Hepatic stellate cell (primary cell): Measurements from ENCODE around the gene FNBP1.

ENCODE experiments used
- DNase-seq: peaks from one replicate; pipeline ENCODE4 v3.0.0; 2011; ENCODE audit warnings: low spot score

FNBP1 gene

DNA sequence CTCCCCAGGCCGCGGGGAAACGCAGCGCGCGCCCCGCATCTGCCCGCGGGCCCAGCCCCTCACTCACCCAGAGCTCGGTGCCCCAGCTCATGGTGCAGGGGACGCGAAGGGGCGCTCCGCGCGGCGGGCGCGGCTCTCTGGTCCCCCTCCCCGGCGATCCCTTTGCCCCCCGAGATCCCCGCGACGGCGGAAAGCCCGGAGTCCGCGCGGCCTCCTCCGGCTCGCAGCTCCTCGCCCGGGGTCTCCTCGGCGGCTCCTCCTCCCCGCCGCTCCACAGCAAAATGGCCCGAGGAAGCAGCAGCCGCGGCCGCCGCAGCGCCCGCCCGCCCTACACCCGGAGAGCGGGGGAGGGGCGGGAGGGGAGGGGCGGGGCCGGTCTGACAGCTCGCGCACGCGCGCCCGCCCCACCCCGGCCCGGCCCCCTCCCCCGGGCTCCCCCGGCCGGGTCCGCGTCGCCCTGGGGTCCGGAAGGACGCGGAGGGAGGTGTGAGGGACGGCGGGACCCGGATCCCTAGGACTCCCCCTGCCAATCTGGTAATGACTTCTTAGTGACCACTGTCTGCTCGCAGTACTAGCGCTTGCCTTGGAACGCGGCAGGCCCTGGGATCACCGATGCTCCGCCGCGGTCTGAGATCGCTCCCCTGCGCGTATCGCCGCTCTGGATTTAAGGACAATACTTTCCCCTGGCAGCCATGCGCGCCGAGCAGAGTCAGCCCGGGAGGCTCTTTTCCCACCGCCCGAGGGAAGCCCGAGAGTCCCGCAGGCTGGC is at the start of gene FNBP1:
Gene FNBP1 (minus strand): TSS at position 305 of the 769 bp plus-strand sequence. CDS start 214 bp downstream, at position 91.
- DNase-seq = peak; percentile 92

DNA sequence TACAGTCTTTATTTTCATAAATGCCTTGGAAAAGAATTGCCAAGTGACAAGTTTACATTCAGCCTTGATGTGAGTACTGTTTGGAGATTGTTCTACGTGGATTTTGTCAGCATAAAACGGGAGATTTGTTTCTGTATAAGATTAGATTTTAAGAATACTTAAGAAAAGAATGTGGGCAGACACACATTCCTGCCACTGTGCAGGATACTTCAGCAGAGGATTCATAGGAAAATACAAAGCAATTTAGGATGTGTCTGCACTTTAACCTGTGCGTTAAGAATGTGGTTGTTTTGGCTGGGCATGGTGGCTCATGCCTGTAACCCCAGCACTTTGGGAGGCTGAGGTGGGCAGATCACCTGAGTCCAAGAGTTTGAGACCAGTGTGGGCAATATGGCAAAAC is 47.9 kb upstream of the FNBP1 start:
- no peak for DNase-seq

DNA sequence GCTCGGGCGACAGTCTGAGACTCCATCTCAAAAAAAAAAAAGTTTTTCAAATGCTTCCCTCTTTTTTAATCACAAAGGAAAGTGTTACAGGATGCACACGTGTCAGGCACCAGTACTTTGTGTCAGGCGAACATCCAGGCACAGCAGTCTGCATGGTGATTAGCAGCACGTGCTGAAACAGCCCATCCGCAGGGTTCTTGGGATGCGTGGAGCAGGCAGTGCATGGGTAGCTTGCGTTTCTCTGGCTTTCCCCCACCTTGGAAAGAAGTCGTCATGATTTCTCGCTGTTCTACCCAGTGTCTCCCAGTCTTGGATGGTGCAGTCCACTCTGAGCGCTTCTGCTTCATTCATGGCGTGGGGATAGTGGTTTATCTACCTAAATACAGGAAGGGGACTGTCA is 46.2 kb upstream of the FNBP1 start:
- no peak for DNase-seq

DNA sequence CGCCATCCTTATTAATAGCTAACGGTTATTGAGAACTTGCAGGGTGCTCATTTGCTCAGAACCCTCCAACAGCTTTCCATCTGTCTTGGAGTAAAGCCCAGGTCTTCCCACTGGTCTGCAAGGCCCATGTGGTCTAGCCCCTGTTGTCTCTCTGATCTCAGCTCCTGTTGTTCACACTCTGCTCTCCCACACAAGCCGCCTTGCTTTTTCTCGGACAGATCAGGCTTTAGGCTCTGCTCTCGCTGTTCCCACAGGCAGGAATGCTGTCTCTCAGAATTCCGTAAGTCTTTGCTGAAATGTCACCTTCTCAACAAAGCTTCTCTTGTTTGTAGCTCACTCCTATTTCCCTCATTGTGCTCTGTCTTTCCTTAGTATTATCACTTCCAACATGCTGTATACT is 45.1 kb upstream of the FNBP1 start:
- no peak for DNase-seq

DNA sequence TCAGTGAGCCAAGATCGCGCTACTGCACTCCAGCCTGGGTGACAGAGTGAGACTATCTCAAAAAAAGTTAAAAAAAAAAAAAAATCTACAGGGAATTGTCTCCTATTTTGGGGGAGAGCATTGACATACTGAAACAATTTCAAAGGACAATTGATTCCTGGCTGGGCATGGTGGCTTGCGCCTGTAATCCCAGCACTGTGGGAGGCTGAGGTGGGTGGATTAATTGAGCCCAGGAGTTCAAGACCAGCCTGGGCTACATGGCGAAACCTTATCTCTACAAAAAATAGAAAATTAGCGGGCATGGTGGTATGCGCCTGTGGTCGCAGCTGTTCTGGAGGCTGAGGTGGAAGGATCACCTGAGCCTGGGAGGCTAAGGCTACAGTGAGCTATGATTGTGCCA is 41.3 kb upstream of the FNBP1 start:
- no peak for DNase-seq

DNA sequence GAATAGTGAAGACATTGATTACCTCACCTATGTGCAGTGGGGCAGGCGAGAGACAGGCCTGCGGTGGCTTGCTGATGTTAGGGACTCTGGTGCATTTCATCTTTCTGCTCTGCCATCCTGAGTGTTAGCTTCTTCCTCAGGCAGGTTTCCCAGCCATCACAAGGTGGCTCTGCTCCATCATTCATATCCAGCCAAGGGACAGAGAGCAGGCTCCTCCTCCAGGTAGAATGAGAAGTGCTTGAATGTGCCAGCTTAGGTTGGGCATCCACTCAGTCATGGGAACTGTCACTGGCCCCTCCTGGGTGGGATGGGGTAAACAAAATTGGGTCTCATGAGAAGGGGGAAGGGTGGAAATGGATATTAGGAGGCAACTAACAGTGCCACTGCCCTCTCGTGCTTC is 35.6 kb upstream of the FNBP1 start:
- DNase-seq = no peak

DNA sequence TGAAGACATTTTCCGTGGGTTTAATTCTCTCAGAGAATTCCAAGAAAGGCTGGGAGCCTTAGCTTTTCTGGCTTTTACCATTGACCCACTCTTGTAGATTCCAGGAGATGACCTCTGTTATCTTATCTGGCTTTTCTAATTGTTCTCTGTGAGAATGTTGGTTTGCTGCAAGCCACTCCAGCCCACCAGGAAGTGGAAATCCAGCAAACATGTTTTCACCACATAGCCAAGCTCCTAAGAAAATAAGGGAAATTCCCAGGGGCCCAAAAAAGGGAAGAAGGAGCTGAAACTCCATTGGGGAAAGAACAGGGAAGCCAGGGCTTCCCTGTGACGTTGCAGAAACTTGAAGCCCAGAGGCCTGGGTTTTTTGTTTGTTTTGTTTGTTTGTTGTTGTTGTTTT is 30.4 kb upstream of the FNBP1 start:
- peak; percentile 66 for DNase-seq

DNA sequence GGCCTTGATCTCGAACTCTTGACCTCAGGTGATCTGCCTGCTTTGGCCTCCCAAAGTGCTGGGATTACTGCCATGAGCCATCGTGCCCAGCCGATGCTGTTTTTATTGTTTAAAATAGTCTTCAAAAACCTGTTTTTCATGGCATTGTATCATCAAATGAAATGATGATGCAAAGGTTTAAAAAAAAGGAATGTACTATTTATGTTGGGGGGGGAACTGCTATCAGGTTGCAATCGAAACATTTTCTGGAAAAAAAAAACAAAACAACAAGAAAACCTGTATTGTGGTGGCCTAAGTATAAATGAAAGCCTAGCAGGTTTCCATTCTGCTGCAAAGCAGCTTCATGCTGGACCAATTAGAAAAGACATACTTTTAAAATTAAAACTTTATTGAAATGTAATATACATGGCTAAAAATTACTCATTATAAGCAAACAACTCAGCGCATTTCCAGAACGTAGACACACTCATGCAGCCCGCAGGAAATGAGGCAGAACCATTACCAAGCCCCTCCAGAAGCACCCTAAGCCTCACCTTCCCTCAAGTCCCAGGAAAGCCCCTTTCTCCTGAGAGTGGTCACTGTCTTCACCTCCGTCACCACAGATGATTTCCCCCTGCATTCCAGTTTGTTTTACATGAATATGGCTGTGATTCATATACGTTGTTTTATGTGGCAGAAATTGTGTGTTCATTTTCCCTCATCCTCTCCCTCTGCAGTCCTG is 29.7 kb upstream of the FNBP1 start:
- peak; percentile 17 for DNase-seq

DNA sequence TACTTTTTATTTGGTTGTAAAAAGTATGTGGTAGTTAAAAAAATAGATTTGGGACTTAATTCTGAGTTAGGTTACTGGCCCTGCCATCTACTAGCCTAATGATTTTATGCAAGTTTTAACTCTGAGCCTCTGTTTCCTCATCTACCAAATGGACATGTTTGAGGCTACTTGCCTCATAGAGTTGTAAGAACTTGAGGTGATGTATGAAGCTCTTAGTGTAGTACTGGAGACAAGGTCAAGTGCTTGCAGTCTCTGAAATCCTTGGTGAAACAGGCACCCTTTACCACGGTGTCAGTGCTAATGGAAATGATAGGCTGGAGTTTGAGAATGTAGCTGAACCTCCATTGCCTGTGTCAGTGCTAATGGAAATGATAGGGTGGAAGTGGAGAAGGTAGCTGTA is 26.1 kb upstream of the FNBP1 start:
- DNase-seq = no peak

DNA sequence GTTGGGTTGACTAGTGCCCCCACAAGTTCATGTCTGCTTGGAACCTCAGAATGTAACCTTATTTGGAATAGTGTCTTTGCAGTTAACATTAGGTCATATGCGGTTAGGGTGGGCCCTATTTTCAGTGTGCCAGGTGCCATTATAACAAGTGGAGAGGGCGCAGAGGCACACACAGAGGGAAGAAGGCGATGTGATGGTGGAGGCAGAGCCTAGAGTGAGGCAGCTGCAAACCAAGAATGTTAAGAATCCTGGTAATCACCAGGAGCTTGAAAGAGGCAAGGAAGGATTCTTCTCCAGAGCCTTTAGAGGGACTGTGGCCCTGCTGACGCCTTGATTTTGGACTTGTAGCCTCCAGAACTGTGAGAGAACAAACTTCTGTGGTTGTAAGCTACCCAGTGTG is 21.6 kb upstream of the FNBP1 start:
- no peak for DNase-seq

DNA sequence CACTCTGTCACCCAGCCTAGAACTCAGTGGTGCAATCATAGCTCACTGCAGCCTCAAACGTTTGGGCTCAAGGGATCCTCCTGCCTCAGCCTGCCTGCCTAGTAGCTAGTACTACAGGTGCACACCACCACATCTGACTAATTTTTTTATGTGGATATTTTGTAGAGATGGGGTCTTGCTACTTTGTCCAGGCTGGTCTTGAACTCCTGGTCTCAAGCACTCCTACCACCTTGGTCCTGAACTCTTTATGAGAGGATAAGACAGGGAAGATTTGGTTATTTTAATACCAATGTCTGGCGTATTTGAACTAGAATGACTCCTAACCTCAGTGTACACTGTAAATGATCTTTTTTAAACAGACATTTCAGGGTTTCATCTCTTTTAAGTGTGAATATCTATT is 19.8 kb upstream of the FNBP1 start:
- no peak for DNase-seq

DNA sequence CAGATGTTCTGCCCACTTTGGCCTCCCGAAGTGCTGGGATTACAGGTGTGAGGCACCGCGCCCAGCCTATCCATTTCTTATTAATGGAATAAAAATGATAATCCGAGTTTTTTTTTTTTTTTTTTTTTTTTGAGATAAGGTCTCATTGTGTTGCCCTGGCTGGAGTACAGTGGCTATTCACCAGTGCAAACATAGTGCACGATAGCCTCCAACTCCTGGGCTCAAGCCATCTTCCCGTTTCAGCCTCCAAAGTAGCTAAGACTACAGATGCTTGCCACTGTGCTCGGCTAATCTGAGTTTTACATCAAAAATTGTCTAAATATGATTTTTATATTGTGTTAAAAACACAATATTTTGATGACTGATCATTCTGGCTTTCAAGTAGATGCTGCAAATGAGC is 17.3 kb upstream of the FNBP1 start:
- no peak for DNase-seq

DNA sequence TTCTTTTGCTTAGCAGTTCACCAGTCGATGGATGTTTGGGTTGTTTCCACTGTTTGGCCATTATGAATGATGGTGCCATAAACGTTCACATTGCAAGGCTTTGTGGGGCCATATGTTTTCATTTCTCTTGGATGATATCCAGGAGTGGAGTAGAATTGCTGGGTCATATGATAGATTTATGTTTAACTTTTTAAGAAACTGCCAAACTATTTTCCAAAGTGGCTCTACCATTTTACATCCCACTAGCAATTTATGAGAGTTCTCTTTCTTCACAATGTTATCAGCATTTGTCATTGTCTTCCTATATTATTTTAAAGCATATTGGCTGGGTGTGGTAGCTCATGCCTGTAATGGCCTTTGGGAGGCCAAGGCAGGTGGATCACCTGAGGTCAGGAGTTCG is 15.9 kb upstream of the FNBP1 start:
- no peak for DNase-seq

DNA sequence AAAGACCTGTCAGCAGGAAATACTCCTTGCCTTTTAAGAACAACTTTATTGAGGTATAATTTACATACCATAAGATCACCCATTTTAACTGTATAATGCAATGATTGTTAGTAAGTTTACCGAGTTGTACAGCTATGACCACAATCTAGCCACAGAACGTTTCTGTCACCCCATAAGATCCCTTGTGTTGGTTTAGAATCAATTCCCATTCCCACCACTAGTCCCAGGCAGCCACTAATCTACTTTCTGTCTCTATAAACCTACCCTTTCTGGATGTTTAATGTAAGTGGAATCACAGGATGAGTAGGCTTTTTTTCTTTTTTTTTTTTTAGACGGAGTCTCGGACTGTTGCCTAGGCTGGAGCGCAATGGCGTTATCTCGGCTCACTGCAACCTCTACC is 15.2 kb upstream of the FNBP1 start:
- DNase-seq = peak; percentile 45

DNA sequence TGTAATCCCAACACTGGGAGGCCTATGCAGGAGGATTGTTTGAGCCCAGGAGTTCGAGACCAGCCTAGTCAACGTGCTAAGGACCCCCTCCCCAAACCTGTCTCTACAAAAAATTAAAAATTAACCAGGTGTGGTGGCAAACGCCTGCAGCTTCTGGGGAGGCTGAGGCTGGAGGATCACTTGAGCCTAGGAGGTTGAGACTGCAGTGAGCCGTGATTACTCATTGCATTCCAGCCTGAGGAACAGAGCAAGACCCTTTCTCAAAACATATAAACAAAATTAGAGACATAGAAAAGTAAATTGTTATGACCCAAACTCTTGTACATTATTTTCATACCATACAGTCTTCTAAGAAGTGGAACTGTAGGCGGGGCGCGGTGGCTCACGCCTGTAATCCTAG is 11.8 kb upstream of the FNBP1 start:
- DNase-seq = no peak

DNA sequence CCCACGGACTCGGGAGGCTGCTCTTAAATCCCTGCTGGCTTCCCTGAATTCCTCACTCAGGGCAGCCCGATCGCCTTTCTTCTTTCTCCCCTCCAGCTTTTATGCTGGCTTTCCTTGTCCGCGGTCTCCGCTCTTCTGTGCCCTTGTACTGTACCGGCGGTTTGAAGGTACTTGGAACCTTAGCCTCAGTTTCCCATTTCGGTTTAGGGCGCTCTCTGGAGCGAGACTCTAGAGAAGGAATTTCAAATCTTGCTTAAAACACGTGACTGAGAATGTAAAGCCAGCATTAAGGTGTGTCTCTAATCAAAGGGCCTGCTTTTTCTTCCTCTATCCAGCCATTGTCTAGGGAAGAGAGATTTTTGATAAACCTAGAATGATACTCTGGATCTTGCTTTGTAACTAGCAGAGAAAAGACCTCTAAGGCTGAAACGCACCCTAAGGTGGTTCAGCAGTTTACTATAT is 11.4 kb upstream of the FNBP1 start:
- peak; percentile 30 for DNase-seq

DNA sequence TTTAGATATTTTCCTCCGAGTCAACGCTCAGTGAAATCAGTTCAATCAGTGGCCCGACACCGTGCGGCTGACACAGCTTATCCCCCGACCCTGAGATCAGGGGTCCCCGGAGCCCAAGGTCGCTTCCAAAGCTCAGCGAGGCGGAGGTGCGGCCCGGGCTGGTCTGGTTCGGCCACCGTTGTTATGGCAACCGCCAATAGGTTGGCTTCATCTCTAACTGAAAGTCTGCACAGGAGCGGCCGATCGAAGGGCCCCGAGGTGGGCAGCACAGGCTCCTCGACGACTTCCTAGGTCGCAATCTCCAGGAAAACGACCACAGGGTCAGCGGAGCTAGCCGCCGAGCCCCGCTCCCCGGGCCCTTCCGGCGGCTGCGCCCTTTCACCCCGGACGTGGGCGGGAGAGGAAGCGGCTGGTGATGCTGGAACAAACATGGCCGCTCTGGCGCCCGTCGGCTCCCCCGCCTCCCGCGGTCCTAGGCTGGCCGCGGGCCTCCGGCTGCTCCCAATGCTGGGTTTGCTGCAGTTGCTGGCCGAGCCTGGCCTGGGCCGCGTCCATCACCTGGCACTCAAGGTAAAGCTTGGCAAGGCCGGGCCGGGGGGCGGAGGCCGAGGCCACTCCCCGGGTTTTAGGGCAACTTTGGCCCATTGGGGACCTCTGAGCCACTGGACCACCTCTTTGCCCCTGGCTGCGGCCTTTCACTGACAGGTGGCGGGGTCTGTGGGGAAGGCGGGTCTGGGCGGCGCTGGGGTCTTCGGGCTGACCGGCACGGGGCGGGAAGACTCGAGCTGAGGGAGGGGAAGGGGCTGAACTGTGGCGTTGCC is 10.7 kb upstream of the FNBP1 start, which contains the start of gene GPR107:
Gene GPR107 (plus strand): TSS at position 403 of the 821 bp plus-strand sequence. CDS start 27 bp downstream, at position 430.
- DNase-seq = peak; percentile 91

DNA sequence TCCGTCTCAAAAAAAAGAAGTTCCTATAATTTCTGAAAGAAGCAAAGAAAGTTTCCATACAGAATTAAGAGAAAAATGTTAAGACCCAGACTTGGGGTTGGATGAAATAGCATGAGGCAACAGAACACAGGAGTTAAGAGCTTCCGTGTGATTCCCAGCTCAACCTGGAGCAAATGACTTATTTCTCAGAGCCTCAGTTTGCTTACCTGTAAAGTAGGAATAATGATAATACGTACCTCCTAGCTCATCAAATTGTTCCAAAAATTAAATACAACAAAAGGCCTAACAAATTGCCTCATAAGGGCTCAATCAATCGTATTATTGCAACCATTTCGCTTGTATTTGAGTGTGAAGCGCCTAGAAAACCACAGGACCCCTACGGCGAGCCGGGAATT is 10.1 kb upstream of the FNBP1 start:
- DNase-seq = no peak

DNA sequence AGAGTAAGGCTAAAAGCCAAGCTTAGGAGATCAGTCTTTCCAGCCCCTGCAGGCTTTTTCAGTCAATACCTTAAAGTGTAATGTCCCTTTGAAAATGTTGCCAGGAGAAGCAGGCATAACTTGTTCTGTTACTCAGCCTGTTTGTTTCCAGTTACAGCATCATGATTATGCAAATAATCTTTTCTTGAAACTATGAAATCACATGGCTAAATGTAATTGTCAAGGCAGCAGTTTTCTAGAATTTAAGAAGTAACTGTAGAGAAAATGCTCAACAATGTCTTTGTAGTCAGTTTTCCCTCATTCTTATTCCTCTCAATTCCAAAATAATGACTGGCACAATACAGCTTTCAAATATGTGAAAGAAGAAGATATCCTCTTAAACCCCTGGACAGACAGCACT is 8.9 kb upstream of the FNBP1 start:
- no peak for DNase-seq

DNA sequence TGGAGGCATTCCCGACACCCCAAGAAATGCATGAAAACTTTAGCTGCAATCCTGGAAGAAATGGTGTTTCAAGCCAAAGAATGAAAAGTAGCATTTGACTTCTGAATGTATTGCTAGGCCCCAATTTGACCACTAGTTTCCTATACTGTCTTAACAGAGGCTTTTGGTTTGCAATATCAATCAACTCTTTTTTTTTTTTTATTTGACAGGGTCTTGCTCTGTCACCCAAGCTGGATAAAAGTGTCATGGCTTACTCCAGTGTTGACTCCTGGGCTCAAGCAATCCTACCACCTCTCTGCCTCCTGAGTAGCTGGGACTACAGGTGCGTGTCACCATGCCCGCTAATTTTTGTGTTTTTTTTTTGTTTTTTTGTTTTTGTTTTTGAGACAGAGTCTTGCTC is 7.5 kb upstream of the FNBP1 start:
- no peak for DNase-seq

DNA sequence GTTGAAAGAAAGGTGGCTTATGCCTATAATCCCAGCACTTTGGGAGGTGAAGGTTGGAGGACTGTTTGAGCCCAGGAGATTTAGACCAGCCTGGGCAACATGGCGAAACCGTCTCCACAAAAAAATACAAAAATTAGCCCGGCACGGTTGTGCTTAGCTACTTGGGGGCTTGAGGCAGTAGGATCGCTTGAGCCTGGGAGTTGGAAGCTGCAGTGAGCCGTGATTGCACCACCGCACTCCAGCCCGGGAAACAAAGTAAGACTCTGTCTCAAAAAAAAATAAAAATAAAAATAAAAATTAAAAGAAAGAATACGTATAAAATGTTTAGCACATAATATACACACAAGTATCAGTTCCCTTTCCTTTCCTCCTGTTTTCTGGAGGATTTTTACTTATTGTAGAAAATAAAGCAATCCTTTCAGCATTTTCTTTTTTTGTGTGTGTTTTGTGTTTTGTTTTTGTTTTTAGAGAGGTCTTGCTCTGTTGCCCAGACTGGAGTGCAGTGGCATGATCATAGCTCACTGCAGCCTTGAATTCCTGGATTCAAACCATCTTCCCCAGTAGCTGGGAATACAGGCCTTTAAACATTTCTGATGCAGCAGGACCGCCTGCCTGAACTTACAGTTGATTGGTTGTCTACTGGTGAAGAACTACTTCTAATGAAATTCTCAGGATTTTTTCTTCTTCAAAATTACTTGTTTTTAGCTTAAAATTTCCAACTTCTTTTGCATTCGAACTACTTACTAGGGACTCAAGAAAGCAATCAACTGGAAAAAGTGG is 6.6 kb upstream of the FNBP1 start:
- DNase-seq = no peak
